GM19025 (cell line): ENCODE measurements around the gene FIGN.

ENCODE experiments used
- ATAC-seq: cut with Tn5 transposase; IDR thresholded peaks from one replicate; pipeline ENCODE4 v1.9.1; 2021; ENCODE audit warnings: mild to moderate bottlenecking, low read depth, moderate library complexity; ENCODE audit not compliant: unreplicated experiment

FIGN gene

DNA sequence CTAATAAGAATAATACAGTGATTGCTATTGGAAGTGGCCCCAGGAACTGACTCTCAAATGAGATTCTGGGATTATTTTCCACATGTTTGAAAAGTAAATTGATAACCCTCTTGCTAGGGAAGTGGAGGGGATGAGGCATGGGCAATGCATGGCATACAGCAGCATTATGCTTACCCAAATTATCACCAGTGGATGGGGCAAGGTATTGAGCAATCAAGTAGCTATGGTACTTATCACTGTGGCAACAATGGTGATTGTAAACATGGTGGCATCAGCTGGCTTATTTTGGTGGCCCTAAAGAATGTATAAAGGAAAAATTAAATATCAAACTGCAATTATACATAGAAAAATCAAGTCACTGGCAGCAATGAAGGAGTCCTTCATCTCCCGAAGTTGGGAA lies 155.1 kb downstream of the FIGN start:
- ATAC-seq, result no peak

DNA sequence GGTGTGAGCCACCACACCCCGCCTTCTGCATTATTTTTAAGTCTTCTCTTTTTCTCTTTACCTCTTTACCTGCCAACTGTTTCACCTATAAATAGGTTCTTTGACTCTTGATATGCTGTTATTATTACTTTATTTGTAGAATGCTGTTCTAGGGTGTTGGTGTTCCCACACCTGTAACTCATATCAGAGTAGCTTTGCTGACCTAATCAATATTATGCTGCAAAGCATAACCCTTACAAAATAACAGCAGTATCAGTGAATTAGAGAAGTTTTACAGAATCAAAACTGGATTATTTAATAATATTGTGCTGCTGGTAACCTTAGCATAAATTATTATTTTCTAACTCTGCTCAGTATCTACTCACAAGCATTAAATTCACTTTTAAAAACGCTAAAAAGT lies 161.5 kb downstream of the FIGN start:
- no peak for ATAC-seq

DNA sequence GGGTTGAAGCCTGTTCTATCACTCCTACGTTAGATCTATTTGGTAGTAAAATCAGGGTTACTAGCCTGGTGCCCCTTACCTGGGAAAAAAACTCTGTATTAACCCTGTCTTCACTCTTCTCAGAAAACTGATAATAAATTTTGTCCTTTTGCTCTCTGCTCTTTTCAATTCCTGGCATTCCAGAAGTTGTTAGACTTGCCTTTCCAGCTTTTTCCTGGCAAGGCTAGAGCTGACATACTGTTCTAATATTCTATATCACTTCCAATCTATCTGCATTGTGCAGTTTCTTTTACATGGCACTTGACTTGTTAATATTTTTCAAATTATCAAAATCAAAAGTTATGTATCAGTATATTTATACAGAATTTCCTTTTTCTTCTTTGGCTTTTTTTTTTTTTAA lies 162.2 kb downstream of the FIGN start:
- ATAC-seq, result no peak

DNA sequence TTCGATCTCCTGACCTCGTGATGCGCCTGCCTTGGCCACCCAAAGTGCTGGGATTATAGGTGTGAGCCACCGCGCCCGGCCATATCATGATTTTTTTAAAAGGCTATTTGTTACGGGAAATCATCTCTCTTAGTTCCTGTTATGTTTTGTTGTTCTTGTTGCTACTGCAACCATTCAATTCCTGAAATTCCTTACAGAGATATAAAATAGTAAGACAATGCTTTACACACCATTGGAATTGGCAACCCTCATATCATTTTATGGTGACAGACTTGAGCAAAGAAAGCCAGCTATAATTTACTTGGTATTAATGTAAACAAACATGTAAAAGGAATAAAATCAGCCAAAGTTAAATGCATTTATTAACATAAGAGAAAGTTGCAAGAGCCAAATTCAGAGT lies 163.0 kb downstream of the FIGN start:
- no peak for ATAC-seq

DNA sequence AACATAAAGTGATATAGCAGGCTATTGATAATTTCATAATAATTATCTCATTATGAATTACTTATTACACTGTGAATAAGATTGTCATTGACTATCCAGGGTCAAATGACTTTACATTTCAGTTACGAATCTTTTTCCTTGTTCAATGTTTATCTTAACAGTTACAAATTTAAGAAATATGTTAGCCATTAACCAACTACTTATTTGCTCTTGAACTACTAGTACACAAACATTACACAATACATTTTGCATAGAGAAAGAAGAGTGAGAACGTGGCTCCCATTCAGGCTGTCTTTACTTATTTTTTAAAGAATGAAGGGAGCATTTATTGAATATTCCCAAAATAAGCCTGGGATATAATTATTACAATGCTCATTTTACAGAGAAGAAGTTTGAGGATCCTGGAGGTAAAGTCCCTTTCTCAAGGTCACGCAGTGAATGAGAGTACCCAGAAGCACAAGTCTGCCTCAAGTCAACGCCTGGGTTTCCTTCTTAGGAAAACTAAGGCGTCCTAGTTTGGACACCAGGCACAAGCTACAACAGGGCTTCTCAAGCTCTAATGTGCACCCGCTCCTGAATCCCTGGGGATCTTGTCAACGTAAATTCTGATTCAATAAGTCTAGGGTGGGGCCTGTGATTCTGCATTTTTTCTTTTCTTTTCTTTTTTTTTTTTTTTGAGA lies 164.2 kb downstream of the FIGN start:
- no peak for ATAC-seq

DNA sequence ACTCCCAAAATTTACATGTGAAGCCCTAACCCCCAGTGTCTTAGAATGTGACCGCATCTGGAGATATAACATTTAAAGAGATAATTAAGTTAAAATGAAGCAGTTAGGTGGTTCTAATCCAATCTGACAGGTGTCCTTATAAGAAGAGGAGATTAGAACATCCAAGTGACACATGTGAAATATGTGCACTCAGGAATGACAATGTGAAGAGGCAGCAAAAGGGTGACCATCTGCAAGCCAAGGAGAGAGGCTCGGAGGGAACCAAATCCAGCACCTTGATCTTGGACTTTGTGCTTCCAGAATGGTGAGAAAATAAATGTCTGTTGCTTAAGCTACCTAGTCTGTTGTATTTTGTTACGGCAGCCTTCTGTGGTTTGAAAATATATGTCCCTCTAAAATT lies 165.4 kb downstream of the FIGN start:
- no peak for ATAC-seq

DNA sequence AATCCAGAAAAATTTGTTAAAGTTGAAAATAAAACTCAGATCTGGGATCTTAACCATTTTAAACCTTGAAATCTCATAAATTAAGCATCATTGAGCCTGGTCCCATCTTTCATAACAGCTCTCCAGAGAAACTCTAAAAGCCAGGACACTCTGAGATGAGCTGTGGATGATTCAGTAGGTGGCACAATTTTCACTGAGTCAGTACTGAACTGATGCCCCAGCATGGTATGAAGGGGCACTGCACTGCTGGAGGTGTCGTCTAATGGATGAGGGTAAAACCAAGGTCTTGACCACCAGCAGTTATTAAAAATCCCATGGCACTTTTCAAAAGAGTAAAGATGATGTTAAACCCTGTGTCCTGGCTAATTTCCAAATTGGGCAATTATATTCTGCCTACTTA lies 170.6 kb downstream of the FIGN start:
- no peak for ATAC-seq

DNA sequence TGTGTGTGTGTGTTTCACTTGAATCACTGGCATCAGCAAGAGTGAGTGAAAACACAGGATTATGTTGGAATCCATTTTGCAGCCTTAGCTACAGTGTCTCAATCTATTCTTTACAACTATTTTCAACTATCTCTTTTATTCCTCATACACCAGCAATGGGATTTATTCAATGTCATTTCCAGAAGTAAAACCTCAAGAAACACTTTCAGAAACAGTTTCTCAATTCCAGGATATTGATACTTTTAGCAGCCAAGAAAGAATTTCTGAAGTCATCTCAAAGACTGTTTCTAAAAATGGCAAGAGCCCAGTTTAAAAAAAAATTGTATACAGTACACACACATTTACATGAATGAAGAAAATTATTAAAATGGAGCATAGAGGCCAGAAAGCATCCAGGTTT lies 171.6 kb downstream of the FIGN start:
- no peak for ATAC-seq

DNA sequence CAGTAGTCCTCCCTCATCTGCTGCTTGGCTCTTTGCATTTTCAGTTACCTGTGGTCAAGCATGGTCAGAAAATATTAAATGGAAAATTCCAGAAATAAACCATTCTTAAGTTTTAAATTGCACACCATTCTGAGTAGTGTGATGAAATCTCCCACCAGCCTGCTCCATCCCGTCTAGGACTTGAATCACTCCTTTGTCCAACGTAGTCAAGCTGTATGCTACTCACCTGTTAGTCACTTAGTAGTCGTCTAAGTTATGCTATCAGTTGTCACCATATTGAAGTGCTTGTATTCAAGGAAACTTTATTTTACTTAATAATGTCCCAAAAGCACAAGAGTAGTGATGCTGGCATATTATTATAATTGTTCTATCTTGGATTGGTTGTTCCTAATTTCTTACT lies 172.5 kb downstream of the FIGN start:
- ATAC-seq, result no peak

DNA sequence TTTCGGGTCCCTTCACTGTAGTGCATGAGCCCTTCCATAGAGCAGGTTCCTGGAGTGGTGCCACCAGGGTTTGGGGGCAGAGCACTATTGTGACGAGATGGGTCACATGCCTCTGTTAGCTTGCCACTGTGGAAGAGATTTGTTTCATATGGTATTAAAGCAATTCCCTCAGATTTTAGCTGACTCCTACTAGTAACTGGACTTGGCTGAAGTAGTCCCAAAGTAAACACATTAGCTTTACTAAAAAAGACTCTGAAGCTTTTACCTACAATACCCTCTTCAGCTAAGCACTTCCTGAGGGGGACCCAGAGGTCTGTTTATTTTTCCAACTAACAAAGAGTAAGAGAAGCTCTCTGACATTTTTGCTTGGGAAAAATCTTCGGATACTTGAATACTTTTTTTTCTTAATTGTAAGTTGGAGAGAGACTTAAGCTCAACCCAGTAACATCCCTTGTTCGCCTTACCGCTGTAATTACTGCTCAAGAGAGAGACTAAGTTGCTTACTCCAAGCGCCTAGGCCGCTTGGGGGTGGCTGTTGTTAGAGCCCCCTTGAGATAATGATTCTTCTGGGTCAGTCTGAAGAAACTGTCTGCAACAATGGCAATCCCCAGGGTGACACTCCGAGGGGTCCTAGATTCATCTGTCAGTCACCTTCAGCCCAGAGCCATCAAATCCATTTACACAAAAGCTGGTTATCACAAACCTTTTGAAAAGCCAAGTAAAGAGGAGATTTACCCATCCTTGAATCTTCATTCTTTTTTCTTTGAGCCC lies 177.4 kb downstream of the FIGN start:
- no peak for ATAC-seq

DNA sequence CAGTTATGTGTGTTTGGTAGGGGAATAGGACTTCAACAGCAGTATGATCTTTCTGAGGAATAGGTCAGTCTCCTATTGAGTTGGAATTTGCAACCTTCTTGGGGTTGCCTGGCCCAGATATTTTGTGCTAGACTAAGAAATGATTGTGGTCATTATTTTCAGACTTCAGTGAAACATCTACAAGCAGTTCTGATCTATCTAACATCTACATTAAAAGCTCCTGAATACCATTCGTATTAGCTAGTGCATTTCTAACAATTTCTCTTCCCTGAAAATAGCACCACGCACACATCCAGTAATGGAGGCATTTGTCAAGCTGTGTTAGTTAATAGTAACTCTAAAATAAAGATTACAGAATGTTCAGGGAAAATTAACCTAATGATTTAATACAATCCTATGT lies 179.3 kb downstream of the FIGN start:
- no peak for ATAC-seq

DNA sequence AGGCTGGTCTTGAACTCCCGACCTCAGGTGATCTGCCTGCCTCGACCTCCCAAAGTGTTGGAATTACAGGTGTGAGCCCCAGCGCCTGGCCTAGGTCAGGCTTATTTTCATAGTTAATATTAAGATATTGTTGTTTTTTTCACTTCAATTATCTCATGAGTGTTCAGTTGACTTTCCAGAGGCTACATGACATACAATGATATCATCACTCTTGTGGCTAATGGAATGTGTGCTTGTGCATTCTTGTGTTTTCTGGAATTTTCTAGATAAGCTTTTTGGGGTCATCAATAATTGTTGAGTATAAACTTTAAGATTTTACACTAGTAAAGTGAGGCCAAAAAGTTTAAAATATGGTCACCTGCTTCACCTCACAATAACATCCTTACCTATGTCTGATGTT lies 180.9 kb downstream of the FIGN start:
- ATAC-seq, result no peak

DNA sequence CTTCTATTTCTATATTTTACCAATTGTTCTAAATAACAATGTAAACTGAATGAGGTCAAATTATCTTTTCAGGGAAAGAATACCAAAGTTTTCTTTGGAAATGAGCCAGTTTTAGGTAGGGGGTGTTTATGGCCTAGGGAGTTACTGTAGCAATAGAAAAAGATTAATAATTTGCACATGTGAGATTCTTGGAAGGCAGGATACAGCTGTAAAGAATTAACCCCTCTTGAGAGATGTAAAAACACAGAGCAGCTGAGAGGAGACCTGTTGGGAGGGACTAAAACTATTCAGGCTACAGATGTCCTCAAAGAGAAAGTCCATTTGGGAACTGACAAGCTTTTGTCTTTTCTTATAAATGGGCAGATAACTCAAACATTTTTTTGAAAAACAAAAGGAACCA lies 182.2 kb downstream of the FIGN start:
- no peak for ATAC-seq

DNA sequence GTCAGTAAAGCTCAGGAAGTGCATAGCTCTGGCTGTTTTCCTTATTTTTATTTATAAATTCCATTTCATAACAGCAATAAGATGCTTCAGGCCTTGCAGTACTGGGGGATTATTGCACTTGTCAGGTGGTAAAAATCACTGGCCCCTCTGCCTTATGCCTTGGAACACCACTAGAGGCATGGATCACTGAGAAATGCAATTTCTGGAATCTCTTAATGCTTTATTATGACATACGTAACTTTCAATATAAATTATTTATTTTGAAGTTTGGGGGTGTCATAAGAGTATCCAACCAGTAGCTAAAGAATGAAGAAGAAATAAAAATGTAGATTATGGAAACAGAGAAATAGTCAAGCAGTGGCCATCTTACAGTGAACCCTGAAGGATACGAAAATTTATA lies 183.1 kb downstream of the FIGN start:
- ATAC-seq, result no peak

DNA sequence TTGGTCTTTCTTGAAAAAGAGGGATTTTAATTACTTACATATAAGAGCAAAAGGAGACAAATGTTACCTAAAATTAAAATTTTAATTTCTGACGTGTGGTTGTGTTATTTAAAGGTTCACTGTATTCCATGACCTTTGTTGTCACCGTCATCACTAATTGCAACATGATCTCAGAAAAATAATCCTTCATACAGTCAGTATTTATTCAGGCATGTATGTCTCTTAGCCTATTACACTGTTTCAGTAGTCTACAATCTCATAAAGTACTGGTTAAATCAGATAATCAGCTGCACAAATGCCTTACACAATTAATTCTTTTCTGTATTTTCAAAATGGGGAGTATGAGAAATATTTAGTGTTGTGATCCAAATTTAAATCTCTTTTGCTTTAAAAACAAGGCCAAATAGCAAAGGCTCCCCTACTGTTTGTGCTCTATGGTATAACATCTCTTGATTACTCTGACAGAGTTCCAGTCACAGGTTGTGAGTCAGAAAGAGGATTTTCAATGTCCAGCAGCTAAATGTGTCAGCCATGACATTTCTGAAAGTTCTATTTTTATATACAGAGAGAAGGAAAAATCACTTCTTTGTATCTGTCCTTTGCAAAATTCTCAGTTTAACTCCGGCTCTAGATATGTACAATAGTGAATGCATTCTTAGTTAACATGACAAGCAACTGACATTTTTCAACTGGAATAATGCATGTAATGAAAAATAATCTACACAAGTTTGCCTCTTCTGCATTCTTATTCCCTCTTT lies 184.0 kb downstream of the FIGN start:
- no peak for ATAC-seq

DNA sequence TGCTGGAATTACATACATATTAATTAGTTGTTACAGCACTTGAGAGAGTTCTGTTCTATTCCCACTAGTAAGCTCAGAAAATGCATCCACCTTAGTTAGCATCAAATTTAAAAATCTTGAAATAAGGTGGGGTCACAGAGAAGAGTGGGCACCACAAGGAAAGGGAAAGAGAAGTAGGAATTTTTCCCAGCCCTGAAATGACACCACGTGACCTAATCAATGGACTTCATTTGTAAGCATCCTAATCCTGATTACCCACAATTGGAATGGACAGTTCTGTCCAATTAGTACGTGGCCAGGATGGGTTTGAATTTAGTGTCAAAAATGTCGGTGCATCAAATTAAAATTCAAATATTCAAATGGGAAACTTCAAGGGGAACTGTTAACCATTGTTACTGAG lies 186.8 kb downstream of the FIGN start:
- ATAC-seq, result no peak
